ENCODE results near the gene ZNF862.
A peak's percentile ranks its signal among the peaks of the same experiment; 100 is the strongest.

Gene ZNF862

DNA sequence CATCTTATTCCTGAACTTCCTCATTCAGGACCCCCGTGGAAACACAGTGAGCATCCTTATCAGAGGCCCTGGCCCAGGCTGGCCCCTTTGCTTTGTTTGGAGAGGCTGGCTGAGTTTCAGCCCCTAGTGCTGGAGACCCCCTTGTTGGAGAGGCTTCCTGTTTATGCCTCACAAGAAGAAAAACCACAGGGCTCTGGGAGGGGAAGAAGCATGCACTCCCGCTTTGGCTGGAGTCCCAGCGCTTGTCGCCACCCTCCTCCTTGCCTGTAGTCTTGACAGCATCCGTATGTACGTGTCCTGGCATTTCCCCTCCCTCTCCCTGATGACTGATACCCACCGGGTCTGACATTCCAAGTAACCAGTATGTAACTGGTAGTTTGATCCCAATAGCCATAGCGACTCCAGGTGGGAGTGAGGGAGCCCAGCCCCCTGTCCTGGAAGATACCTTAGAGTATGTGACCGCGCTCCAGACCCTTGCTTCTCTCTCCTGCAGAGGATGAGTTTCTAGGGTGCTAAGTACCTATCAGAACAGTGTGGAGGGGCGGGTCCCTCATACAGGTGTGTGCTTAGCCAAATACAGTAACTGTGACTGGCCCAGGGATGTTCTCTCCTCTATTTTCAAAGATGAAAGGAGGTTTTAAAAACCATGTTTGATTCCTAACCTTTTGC is 28.7 kb downstream of the ZNF862 start:
- DNase-seq (ENCODE audit: low spot score), result no peak

DNA sequence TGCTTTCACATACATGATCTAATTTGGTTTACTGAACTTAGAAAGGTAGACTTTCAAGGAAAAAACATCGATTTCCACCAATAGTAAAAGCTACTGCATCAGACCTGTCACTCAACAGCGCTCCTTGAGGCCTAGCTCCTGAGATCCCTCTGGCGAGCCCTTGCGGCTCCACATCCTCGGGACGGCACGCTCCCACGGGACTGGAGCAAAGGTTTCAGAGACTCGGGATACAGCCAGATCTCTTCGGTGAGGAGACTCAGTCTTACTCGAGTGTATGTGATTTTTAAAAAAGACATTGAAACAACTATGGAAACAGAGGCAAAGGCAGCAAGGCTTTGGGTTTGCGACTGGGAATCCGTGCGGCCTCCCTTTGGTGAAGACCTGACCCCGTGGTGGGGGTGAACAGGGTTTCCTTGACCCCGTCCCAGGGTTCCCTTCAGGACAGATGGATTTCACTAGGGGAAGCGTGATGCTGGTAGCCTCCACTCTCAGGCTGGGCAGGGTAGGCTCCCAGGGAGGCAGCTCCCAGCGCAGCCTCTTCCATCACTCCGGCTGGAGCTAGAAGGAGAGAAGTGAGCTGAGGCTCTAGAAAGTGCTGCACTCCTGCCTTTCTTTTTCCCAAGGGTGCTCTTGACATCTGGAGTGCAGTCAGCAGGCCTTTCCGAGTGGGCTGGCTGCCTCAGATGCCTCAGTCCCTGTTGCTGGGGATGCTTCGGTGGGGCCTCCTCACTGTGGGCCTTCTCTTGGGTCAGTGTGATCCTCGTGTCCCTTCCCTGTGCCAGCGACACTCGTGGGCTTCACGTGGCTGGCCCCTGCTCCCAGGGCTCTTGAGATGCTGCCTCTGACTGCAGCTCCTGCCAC is 29.8 kb downstream of the ZNF862 start:
- DNase-seq (ENCODE audit: low spot score), result no peak

DNA sequence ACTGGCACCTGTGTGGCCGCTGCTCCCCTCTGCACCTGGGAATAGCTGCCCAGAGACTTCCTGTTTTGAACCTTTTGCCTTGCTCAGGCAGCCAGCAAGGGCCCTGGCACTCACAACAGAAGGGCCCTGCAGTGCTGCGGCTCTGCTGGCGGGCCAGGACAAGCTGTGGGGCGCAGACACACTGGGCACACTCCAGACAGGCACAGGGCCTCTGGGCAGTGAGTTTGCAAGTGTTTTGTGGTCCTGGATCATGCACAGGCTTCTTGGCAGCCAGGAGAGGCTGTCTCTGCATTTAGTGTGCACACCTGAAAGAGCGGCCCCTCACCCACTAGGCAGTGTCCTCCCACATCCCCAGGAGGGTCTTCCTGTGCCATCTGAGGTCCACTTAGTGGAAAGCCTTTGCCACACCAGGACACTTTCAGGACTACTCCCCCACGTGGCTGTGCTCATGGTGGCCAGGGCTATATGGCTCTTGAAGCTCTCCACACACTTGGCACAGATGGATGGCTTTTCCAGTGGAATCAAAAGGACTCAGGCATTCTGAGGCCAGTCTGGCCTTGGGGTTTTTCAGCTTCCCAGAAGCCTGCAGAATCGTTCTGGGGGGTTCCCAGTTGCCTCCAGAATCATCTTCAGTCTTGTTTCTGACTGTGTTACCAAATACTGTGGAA is 30.6 kb downstream of the ZNF862 start:
- DNase-seq (ENCODE audit: low spot score), result no peak

DNA sequence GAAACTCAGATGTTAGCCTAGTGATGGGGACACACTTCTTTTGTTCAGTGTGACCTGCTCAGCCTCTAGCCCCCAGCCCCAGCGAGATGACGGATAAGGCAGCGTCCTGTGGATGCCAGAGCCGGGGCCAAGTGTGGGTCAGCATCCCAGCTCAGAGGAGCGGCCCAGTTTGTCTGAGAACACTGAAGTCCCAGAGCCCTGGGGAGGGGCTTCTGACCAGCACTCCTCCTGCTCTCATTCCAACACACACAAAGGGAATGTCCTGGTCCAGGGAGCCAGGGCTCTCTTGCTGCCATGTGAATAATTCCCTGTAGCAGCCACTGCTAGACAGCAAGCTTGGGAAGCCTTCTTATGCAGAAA is 31.1 kb downstream of the ZNF862 start:
- no peak for DNase-seq (ENCODE audit: low spot score)

DNA sequence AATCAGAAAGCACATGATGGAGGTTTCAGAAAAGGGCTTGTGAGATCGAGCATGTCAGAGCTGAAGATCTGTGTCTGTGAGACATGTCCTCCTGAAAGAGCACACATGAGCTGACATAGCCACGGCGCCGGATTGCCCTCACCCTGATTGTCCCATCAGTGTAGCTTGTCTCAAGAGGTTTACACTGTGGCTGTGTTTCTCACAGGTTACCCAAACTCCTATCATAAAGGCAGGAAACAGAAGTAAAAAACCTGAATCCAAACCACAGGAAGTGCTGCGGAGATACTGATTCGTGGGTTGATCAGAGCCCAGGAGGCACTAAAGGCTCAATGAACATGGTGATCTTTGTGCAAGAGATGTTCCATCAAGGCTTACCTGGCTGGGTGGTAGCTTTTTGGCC is 31.7 kb downstream of the ZNF862 start:
- peak; percentile 65 for DNase-seq (ENCODE audit: low spot score)

DNA sequence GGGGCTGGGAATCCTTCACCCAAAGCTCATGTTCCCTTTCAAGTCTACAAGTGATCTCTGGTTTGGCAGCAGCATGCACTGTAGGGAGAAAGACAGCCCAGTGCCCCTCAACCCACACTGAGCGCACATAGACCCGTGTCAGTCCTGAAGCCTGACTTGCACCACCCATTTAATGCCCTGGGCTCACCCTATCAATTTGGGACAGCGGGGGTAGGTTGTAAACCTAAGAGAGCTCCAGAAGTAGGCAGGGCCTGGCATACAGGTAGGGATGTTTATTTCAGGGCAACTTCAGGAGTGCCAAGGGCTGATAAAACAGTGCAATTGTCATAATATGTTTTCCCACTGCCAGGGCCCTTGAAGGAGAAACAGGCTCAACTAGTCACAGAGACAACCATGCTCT is 32.1 kb downstream of the ZNF862 start:
- DNase-seq (ENCODE audit: low spot score), result no peak

DNA sequence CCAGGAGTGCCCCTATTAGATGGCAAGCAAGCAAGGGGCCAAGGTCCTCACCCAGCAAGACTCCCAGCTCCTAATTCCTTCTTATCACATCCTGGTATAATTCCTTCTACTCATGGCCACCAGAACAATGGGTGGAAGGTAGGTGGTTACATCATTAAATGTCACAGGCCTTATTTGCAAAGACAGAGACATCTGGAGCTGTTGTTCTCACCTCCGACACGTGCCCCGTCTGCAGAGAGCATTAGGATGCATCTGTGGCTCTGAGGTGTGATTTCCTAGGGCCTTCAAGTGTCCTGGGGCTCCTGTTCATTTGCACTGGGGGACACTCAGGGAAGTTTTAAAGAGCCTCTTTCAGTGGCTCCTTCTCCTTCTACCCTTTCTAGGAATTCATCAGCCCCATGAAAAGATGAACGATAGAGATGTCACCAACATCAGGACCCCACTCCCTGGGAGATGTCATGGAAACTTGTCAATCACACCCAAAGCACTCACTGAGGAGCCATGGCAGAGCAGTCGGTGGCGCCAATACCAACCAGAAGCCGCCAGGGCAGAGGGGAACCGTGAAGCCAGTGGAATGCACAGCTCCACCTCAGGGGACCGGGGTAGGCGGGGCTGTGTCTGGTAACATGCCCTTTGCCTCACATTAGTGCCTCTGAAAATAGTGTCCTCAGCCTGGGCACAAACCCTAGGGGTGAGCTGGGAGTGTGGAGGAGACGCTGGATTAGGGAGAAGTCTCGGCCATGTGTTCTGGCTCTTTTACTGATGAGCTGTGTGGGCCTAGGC is 32.7 kb downstream of the ZNF862 start:
- DNase-seq (ENCODE audit: low spot score), result peak; percentile 17

DNA sequence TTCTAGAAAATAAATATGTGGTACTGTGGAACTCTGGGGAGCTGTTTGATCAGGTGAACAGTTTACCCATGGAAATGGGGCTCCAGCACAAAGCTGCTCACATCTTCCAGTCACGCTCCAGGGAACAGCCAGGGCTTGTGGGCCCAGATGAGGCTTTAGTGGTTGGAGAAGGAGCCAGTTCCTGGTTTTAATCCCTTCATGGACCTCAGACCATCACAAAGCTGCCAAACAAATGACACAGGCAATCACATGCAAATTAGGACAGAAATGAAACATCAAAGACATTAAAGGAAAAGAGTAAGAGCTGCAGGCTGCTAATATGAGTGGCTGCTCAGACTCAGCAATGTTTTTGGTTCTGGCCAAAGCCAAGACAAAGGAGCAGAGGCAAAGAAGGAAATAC is 33.4 kb downstream of the ZNF862 start:
- DNase-seq (ENCODE audit: low spot score), result no peak

DNA sequence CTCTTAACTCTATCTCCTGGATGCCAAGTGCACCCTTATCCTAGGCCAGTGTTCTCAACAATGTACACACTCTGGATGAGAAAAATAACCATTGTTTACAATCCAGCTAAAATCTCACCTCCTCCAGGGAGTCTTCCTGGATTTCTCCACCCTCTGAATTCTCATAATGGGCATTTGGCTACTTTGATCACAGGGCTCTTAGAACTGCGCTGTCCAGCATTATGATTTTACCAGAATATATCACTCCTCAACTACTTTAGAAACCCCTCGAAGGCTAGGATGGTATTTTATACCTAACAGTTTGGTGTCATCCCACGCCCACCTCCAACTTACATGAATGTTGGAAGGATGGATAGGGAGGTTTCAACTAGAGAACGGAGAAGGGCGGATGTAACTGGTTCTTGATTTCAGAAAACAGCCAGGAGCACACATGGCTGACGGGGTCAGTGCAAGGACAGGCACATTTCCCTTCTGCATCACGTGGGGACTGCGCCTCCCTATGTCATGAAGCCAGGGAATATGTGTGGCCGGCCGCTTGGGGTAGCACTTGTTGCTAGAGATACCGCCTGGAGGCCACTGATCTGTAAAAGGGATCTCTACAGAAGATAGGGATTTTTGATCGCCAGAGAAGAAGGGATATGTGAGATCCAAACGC is 34.4 kb downstream of the ZNF862 start:
- DNase-seq (ENCODE audit: low spot score), result no peak

DNA sequence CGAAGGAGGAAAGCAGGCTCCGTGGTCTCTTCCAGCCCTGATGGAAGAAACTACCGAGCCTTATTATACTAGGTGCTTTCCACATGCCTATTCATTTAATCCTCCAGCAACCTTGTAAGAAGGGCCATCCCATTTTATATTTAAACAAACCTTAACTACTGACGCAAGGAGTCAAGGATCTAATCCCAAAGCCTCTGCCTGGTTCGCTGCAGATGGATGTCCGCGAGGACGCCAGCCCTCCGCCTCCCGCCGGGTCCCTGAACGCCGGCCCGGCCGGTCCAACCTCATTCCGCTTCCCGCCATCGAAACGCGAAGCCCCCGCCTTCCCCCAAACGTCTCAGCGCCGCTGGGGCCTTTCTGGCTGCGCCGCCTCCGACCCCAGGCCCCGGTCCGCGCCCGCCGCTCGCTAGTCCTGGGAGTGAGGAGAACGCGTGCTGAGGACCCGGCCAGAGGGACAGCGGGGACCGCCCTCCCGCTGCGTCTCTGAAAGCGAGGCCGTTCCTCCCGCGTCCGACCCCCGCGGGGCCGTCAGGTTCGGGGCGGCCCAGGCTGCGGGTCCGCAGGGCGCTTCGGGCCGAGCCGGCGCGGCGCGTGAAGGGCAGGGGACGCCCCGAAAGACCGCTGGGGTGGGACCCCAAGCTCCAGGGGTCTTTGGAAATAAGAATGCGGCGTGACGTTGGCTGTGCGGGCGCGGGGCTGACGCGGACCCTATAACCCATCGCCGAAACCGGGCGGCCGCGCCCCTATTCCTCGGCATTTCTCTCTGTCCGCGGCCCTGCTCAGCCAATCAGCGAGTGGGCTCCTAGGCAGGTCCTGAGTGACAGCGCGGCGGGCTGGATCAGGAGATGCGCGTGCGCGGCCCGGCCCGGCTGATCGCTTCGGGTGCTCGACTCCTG is 35.1 kb downstream of the ZNF862 start, which contains the start of gene ATP6V0E2:
TSS of gene ATP6V0E2 (plus strand) at position 896 of the 896 bp plus-strand sequence. CDS start 97 bp downstream, outside the sequence.
- DNase-seq (ENCODE audit: low spot score), result peak; percentile 93

DNA sequence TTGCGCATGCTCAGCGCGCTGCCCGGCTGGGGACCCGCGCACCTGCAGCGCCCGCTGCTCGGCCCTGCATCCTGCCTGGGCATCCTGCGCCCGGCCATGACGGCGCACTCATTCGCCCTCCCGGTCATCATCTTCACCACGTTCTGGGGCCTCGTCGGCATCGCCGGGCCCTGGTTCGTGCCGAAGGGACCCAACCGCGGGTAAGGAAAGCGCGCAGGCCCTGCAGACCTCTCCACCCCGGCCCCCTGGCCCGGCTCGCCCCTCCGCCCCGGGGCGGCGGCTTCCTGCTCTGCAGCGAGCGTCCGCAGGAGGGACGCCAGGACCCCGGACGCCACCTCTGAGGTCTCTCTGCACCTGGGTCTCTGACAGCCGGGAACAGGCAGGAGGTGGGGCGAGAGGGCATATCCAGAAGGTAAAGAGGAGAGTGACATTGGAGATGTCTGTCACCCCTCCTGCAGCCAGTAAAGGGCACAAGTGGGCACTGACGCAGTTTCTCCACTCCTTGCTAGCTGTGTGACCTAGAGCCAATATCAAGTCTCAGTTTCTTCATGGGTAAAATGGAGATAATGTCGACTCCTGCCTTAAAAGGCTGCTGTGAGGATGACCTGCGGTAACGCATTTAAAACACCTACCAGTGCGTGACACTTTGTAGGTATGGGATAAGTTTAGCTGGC is 35.9 kb downstream of the ZNF862 start:
- DNase-seq (ENCODE audit: low spot score), result peak; percentile 24

DNA sequence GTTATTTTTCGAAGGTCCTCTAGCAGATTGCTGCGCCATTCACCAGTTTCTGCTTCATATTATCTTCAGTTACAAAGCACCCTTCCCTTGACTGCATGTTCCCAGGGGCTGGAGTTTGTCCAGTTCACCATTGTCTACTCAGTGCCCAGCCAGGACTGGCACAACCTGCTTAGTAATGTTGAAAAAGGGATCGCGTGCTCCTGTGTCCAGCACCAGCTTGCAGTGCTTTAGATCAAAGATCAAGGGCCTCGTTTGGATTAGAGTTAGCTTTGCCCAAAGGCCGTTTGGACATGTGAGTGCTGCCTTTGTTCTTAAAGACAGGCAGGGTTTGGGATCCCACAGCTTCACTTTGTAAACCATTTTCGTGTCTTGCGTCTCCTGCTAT is 36.5 kb downstream of the ZNF862 start:
- no peak for DNase-seq (ENCODE audit: low spot score)

DNA sequence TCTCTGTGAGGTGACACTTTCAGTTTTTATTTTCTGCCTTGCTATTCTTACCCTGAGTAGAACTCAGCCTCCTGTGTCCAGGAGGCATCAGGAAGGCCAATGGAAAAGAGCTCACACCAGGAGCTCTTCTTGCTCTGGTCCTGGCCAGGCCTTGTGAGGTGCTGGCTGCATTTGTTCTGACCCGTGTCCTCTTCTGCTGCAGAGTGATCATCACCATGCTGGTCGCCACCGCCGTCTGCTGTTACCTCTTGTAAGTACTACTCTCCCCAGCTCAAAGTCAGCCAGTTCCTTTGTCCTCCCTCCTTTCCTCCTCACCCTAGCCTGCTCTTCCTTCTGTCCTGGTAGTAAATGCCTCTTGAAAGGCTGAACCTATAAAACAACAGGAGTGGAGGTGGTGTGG is 37.2 kb downstream of the ZNF862 start:
- no peak for DNase-seq (ENCODE audit: low spot score)

DNA sequence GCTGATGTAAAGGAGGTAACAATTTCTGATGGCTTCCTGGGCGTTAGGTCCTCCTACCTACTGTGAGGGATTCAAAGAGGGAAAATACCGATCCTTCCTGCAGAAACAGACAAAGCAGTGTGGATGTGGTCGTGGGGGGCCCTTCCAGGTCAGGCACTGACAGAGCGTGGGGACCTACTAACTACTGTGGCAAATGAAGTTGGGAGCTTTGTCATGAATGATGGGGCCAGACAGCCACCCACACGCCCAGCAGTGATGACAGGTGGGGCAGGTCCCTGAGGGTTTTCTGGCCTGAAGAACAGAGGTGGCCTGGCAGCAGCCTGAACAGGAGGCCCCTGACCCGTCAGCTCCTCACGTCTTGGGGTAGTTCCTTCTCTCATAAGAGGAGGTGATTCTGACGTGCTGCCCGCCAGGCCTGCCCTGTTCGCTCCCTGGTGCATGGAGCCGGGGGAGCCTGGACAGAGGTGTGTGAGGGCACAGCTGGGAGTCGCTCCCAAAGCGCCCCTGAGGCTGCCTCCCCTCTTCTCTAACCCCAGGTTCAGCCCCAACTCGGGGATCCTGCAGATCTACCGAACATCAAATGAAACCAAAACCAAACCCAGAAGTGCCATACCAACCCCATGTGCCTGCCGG is 39.8 kb downstream of the ZNF862 start:
- no peak for DNase-seq (ENCODE audit: low spot score)

DNA sequence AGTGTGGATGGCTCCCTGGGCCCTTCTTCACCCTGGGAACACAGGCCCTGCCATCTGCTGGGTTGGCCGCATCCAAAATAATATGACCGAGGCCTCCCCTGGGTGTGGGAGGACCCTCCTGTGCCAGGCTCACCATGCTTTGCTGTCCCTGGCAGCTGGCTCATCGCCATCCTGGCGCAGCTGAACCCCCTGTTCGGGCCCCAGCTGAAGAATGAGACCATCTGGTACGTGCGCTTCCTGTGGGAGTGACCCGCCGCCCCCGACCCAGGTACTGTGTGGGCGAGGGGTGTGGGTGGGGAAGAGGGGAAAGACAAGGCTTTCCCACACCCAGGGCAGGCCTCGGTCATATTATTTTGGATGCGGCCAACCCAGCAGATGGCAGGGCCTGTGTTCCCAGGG is 40.3 kb downstream of the ZNF862 start:
- no peak for DNase-seq (ENCODE audit: low spot score)

DNA sequence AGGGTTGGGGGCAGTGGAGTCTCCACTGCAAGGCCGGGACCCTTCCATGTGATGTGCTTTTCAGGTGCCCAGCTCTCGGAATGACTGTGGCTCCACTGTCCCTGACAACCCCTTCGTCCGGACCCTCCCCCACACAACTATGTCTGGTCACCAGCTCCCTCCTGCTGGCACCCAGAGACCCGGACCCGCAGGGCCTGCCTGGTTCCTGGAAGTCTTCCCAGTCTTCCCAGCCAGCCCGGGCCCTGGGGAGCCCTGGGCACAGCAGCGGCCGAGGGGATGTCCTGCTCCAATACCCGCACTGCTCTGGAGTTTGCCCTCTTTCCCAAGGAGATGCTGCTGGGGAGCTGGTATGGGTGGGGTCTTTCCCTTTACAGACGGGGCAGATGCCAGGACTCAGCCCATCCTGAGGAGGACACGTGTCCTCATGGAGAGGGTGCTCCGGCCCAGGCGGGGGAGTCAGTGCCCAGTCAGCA is 41.1 kb downstream of the ZNF862 start:
- DNase-seq (ENCODE audit: low spot score), result no peak

DNA sequence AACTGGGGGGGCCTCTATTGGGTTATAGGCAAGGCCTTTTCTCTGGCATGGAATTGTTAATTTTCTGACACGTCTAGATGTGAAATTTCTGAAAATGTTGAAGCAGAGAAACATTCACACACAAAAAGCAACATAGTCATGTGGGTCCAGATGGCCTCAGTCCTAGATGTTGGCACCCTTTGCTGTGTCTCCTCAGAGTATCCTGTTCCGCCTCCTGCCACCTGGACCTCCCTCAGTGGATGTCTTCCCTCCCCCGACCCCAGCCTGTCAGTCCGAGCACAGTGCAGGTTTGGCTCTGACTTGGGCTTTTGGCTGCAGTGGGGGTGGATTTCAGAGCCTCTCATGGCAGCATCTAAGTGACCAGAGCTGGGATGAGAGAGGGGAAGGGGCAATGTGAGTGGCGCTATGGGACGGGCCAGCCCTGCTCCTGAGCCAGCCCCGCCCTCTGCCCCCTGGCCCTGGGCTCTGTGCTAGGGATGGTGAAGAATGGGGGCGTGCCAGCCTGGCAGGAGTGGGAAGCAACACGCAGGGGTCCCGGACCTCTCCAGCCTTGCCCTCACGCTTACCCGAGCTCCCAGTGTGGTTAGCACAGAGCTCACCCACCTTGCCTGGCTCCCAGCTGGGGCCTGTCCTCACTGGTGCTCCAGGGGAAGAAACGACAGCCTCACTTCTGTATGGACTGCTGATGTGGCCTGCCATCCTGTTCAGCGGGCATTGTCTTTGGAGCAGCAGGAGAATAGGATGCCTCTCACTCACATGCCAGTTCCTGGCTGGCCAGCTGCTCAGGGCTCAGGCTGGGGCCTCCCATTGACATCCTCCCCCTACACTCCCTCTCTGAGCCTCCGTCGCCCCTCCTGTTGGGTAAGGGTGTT is 41.8 kb downstream of the ZNF862 start:
- DNase-seq (ENCODE audit: low spot score), result no peak

DNA sequence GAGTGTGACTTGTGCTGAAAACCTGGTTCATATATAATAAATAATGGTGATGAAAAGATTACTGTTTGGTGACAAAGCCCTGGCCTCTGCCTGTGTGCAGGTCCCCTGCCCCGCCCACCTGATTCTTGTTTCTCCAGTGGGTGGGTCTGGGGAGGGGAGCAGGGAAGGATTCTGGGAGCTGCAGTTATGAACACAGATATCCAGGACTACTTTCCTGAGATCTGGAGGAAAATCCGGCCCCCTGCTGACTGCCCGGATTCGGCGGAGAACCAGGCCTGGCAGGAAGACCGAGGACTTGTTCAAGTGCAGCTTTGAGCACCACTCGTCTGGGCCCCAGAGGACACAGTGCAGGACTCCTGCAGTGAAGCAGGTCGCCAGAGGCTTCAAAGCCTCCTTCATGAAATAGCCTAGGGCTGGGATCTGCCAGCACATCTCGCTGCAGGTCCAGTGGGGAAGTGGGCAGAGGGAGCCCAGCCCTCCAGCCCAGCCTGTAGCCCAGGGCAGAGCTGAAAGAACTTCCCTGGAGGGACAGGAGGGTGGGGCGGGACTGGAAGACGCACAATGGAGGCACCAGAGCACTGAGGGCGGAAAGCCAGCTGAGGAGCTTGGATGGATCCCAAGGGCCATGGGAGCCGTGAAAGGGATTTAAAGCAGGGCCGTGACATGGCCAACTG is 42.6 kb downstream of the ZNF862 start:
- DNase-seq (ENCODE audit: low spot score), result no peak

Measured in CD4-positive, alpha-beta T cell treated with Interleukin-2 at 100 ng/mL for 4 hours (primary cell).